ENCODE results near the gene SH3GL1. TPM values are rescaled to one million over a fixed set of nuclear protein-coding genes. Genes with fewer than 3 reads are reported as not detected.
A peak's percentile ranks its signal among the peaks of the same experiment; 100 is the strongest.
"Not testable (repeated sequence)": the region's sequence is repeated elsewhere in the genome, so short reads cannot be mapped to it uniquely, and the experiment has no call there.

Gene SH3GL1
- total and polyA plus RNA-seq, 12 donors, result 13.1 to 41.8 (median 18.0) TPM

DNA sequence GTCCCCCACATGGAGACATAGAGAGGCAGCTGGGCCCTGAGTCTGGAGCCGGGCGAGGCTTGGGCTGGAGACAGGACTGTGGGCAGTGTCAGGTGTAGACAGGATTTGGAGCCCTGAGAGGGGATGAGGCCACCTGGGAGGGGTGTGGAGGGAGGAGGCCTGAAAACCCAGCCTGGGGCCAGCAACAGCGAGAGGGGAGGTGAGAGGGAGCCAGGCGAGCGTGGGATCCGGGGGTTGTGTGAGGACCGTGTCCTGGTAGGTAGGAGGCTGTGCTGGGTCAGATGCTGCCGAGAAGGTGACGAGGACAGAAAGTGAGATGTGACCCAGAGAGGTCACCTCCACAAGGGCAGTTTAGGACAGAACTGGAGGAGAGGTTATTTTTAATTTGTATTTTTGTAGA is 49.6 kb downstream of the SH3GL1 start:
- WGBS, 2 donors, result 93 to 94% methylated on average over 9 of the region's 9 CpGs
- Histone ChIP-seq H3K36me3 (peaks cover 0 to 60% (median 3%) of the 10 kb centered on the region in 9 donors), H3K4me3 (no peak overlapping the region), H3K9me3 (no peaks in the 10 kb centered on the region), H3K27ac (no peak overlapping the region), H3K4me1 (peaks cover 0 to 8% (median 0%) of the 10 kb centered on the region in 9 donors), H3K27me3 (no peaks in the 10 kb centered on the region)
- DNase-seq, result no peak
- TF ChIP-seq, protein P1, sequence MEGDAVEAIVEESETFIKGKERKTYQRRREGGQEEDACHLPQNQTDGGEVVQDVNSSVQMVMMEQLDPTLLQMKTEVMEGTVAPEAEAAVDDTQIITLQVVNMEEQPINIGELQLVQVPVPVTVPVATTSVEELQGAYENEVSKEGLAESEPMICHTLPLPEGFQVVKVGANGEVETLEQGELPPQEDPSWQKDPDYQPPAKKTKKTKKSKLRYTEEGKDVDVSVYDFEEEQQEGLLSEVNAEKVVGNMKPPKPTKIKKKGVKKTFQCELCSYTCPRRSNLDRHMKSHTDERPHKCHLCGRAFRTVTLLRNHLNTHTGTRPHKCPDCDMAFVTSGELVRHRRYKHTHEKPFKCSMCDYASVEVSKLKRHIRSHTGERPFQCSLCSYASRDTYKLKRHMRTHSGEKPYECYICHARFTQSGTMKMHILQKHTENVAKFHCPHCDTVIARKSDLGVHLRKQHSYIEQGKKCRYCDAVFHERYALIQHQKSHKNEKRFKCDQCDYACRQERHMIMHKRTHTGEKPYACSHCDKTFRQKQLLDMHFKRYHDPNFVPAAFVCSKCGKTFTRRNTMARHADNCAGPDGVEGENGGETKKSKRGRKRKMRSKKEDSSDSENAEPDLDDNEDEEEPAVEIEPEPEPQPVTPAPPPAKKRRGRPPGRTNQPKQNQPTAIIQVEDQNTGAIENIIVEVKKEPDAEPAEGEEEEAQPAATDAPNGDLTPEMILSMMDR (IDR thresholded peaks at IDR 0.05), result no peak
- peak in 1 of 8 donors; percentile 11 for ATAC-seq
- intact Hi-C loops (cut with DNase I), result loop anchor here in 8 of 10 donors (5.0 to 10.0 kb wide), 3 partner anchors 76 to 88 kb away; partner anchors contain the start of gene SHD (in 1 of the 8)

DNA sequence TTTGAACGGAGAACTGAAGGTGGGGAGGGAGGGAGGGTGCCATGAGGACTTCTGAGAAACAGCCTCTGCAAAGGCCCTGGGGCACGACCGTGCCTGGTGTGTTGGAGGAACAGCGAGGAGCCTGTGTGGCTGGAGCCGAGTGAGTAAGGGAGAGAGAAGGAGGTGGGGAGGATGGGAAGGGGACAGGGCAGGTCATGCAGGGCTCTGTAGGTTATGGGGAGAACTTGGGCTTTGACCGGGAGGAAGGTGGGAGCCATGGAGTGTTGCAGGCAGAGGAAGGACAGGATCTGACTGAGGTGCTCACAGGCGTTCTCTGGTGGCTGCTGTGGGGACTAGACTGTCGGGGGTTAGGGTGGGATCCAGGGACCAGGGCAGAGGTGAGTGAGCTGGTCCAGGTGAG is 50.2 kb downstream of the SH3GL1 start:
- no peak for ATAC-seq
- intact Hi-C loops (cut with DNase I), result loop anchor here in 8 of 10 donors (5.0 to 10.0 kb wide), 3 partner anchors 75 to 88 kb away; partner anchors contain the start of gene SHD (in 1 of the 8)
- Histone ChIP-seq H3K9me3 (no peaks in the 10 kb centered on the region), H3K36me3 (peaks cover 0 to 59% (median 4%) of the 10 kb centered on the region in 9 donors), H3K4me1 (peaks cover 0 to 8% (median 0%) of the 10 kb centered on the region in 9 donors), H3K27ac (no peak overlapping the region), H3K4me3 (no peak overlapping the region), H3K27me3 (no peaks in the 10 kb centered on the region)
- 92 to 93% methylated on average over 8 of the region's 8 CpGs for WGBS, 2 donors
- TF ChIP-seq, protein P1 (IDR thresholded peaks at IDR 0.05), result no peak
- no peak for DNase-seq

DNA sequence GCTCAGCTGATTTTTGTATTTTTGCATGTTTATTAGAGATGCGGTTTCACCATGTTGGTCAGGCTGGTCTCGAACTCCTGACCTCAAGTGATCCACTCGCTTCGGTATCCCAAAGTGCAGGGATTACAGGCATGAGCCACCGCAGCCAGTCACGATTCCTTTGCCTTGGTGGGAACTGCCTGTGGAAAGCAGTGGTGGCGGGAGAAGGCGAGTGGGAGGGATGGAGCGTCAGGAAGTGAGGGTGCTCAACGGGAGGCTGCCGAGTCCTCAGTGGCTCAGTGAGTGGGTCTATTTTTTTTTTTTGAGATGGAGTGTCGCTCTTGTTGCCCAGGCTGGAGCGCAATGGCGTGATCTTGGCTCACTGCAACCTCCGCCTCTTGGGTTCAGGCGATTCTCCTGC is 51.1 kb downstream of the SH3GL1 start:
- not testable (repeated sequence) for DNase-seq, ATAC-seq, H3K4me3 ChIP-seq, H3K27ac ChIP-seq, H3K9me3 ChIP-seq, H3K27me3 ChIP-seq
- intact Hi-C loops (cut with DNase I), result loop anchor here in 1 of 10 donors (5.0 kb wide), 1 partner anchor 77 kb away; no protein-coding TSS in a partner anchor
- Histone ChIP-seq H3K4me1 (peaks cover 0 to 11% (median 3%) of the 10 kb centered on the region in 9 donors), H3K36me3 (peaks cover 0 to 50% (median 4%) of the 10 kb centered on the region in 9 donors)
- 90 to 95% methylated on average over 16 of the region's 16 CpGs for WGBS, 2 donors

DNA sequence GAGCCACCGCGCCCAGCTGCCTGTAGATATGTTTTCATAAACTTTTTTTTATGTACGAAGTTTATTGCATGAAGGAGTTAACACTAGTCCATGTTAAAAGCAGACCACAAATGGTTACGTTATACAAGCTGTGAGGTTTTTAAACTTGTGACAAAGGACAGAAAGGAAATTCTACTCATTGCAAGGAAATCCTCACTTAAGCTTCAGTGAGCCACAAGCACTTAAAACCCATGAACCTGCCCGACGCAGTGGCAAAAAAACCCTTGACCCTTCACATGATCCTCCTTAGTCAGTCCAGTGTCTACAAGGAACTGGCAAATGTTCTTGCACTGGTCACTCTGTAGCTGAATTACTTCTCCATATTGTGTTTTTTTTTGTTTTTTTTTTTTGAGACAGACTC is 52.8 kb downstream of the SH3GL1 start:
- Histone ChIP-seq H3K36me3 (peaks cover 0 to 42% (median 4%) of the 10 kb centered on the region in 9 donors), H3K4me3 (no peak overlapping the region), H3K9me3 (no peaks in the 10 kb centered on the region), H3K4me1 (peaks cover 0 to 15% (median 7%) of the 10 kb centered on the region in 9 donors), H3K27me3 (no peaks in the 10 kb centered on the region), H3K27ac (no peak overlapping the region)
- intact Hi-C loops (cut with DNase I), result loop anchor here in 1 of 10 donors (5.0 kb wide), 1 partner anchor 75 kb away; no protein-coding TSS in a partner anchor
- ATAC-seq (no peak), DNase-seq (no peak)
- TF ChIP-seq, protein P1 (IDR thresholded peaks at IDR 0.05), result no peak
- 78 to 92% methylated on average over 6 of the region's 6 CpGs for WGBS, 2 donors

DNA sequence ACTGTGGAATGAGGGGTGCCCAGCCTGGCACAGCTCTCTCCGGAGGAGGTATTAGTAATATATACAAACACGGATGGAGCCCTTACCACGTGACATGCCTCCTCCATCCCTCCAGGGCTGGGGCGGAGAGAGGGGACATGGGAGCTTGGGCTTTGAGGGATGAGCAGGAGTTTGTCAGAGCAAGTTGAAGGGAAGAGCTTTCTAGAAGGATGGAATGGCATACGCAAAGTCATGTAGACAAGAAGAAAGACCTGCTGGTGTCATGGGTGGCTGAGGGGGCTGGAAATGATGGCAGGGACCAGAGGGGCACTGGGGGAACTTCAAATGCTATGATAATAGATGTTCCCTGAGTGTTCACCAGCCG is 54.3 kb downstream of the SH3GL1 start:
- TF ChIP-seq, protein P1 (IDR thresholded peaks at IDR 0.05), result no peak
- Histone ChIP-seq H3K27ac (no peak overlapping the region), H3K36me3 (peaks cover 0 to 42% (median 4%) of the 10 kb centered on the region in 9 donors), H3K4me1 (peaks cover 0 to 16% (median 13%) of the 10 kb centered on the region in 9 donors), H3K9me3 (no peaks in the 10 kb centered on the region), H3K4me3 (no peak overlapping the region), H3K27me3 (no peaks in the 10 kb centered on the region)
- intact Hi-C loops (cut with DNase I), result loop anchor here in 1 of 10 donors (5.0 kb wide), 1 partner anchor 74 kb away; no protein-coding TSS in a partner anchor
- WGBS, 2 donors, result 93 to 95% methylated on average over 6 of the region's 6 CpGs
- DNase-seq, result no peak
- ATAC-seq, result no peak

Data from heart right ventricle (tissue), 16 donors.